Measurements from ENCODE around the gene YPEL4.

Gene YPEL4

GRCh38 chr11:57646194-57646798 lies 3.4 kb downstream of the YPEL4 start:
- TF ChIP-seq, protein P1, sequence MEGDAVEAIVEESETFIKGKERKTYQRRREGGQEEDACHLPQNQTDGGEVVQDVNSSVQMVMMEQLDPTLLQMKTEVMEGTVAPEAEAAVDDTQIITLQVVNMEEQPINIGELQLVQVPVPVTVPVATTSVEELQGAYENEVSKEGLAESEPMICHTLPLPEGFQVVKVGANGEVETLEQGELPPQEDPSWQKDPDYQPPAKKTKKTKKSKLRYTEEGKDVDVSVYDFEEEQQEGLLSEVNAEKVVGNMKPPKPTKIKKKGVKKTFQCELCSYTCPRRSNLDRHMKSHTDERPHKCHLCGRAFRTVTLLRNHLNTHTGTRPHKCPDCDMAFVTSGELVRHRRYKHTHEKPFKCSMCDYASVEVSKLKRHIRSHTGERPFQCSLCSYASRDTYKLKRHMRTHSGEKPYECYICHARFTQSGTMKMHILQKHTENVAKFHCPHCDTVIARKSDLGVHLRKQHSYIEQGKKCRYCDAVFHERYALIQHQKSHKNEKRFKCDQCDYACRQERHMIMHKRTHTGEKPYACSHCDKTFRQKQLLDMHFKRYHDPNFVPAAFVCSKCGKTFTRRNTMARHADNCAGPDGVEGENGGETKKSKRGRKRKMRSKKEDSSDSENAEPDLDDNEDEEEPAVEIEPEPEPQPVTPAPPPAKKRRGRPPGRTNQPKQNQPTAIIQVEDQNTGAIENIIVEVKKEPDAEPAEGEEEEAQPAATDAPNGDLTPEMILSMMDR (conservative IDR thresholded peaks at IDR 0.05; ENCODE audit: low read depth, low read length) = no peak
- Histone ChIP-seq H3K4me1 (ENCODE audit: low read depth, poor library complexity, severe bottlenecking) (no peaks in the 10 kb centered on the region), H2AFZ (ENCODE audit: low read depth) (no peak overlapping the region), H3K27me3 (ENCODE audit: insufficient read depth, low read depth) (peaks cover 27% of the 10 kb centered on the region), H3K4me2 (no peak overlapping the region), H3K4me3 (IDR thresholded peaks at IDR 0.05; ENCODE audit: insufficient read depth, low read depth, low read length) (no peak overlapping the region), H4K20me1 (ENCODE audit: insufficient read depth) (no peaks in the 10 kb centered on the region), H3K36me3 (ENCODE audit: insufficient read depth) (no peaks in the 10 kb centered on the region), H3K9ac (no peak overlapping the region), H3K79me2 (ENCODE audit: insufficient read depth, low read depth) (no peaks in the 10 kb centered on the region), H3K27ac (no peak overlapping the region)

GRCh38 chr11:57645689-57646085 lies 4.0 kb downstream of the YPEL4 start:
- Histone ChIP-seq H2AFZ (ENCODE audit: low read depth) (no peak overlapping the region; the same call in 1 of the 2 replicates), H3K36me3 (ENCODE audit: insufficient read depth) (no peaks in the 10 kb centered on the region), H3K4me3 (IDR thresholded peaks at IDR 0.05; ENCODE audit: insufficient read depth, low read depth, low read length) (no peak overlapping the region), H3K27me3 (ENCODE audit: insufficient read depth, low read depth) (peaks cover 27% of the 10 kb centered on the region), H3K27ac (no peak overlapping the region), H3K4me1 (ENCODE audit: low read depth, poor library complexity, severe bottlenecking) (no peaks in the 10 kb centered on the region), H3K9ac (no peak overlapping the region), H4K20me1 (ENCODE audit: insufficient read depth) (no peaks in the 10 kb centered on the region), H3K79me2 (ENCODE audit: insufficient read depth, low read depth) (no peaks in the 10 kb centered on the region), H3K4me2 (no peak overlapping the region)
- TF ChIP-seq, protein P1 (conservative IDR thresholded peaks at IDR 0.05; ENCODE audit: low read depth, low read length) = no peak

DNA sequence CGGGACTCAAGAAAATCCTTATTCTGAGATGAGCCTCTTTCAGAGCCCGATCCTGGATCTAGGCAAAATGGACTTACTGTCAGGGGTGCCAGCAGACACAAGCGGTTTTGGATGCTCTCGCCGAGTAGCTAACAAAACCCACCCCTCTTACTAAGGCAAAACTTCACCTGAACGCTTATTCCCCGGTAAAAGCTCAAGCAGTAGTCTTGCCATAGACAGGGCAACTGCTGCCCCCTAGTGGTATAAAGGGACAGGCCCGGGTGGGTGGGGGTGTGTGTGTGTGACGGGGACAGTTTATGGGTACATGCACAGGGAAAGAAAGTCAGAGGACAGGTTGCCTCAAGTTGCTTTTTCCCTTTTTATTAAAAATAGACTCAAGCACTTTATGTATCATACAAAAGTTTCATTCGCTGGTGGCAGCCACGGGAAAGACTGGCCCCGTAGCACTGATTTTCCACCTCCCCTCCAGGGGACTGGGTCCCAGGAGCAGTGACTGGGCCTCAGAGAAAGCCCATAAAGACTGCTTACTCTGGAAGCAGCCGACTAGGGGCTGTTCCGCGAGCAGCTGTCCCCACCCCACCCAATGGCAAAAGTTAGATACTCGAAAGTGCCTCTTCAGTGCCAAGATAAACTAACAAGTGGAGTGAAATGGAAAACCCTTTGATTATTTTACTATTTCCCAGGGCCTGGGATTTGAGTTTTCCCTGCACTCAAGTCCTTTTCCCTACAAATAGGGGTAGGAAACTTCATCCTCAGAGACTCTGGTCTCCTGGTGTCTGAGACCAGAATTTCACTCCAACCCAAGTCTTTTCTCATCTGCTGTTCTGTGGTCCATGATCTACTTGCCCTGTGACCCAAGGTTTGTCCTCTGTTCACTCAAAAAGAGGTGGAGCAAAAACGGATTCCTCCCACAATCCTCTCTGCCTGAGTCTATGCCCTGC lies 4.7 kb downstream of the YPEL4 start:
- Histone ChIP-seq H3K36me3 (ENCODE audit: insufficient read depth) (no peaks in the 10 kb centered on the region), H4K20me1 (ENCODE audit: insufficient read depth) (no peaks in the 10 kb centered on the region), H3K27ac (no peak overlapping the region), H3K4me3 (IDR thresholded peaks at IDR 0.05; ENCODE audit: insufficient read depth, low read depth, low read length) (no peak overlapping the region), H3K27me3 (ENCODE audit: insufficient read depth, low read depth) (peaks cover 27% of the 10 kb centered on the region), H3K4me1 (ENCODE audit: low read depth, poor library complexity, severe bottlenecking) (no peaks in the 10 kb centered on the region), H3K79me2 (ENCODE audit: insufficient read depth, low read depth) (no peaks in the 10 kb centered on the region), H2AFZ (ENCODE audit: low read depth) (no peak overlapping the region; the same call in 1 of the 2 replicates), H3K4me2 (no peak overlapping the region), H3K9ac (no peak overlapping the region)
- TF ChIP-seq, protein P1 (conservative IDR thresholded peaks at IDR 0.05; ENCODE audit: low read depth, low read length) = peak; percentile 84

- no peaks in the 10 kb centered on the region for H3K4me1 ChIP-seq (ENCODE audit: low read depth, poor library complexity, severe bottlenecking)
- no peak overlapping the region for H3K4me3 ChIP-seq (IDR thresholded peaks at IDR 0.05; ENCODE audit: insufficient read depth, low read depth, low read length)
- H3K79me2 ChIP-seq (ENCODE audit: insufficient read depth, low read depth) = no peaks in the 10 kb centered on the region
- no peak overlapping the region for H2AFZ ChIP-seq (ENCODE audit: low read depth)
- no peak overlapping the region for H3K27ac ChIP-seq
- H3K9ac ChIP-seq = no peak overlapping the region
- TF ChIP-seq, protein P1 (conservative IDR thresholded peaks at IDR 0.05; ENCODE audit: low read depth, low read length) = no peak
- H3K36me3 ChIP-seq (ENCODE audit: insufficient read depth) = no peaks in the 10 kb centered on the region
- no peak overlapping the region for H3K4me2 ChIP-seq
- H4K20me1 ChIP-seq (ENCODE audit: insufficient read depth) = no peaks in the 10 kb centered on the region
- peaks cover 22% of the 10 kb centered on the region for H3K27me3 ChIP-seq (ENCODE audit: insufficient read depth, low read depth)
Observed at GRCh38 chr11:57643802-57644201, 5.9 kb downstream of the YPEL4 start.
